ENCODE results near the gene FAT1.

FAT1 gene

DNA sequence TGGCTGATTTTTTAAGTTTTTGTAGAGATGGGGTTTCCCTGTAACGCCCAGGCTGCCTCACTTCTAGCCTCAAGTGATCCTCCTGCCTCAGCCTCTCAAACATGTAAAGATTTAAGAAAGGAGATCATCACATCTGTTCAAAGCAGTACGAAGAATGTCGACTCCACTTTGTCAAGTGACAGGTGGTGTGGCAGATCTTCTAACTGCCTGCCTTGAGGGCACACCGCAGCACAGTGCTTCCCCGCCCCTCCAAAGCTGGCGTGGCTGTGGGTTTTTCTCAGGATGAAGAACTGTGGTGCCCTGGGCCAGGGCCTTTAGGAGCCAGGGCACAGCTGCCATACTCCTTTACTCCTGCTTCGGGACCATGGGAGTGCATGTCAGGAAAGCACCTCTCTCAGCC is 125.0 kb downstream of the FAT1 start:
- no peaks in the 10 kb centered on the region for H3K36me3 Mint-ChIP-seq
- H3K27me3 Mint-ChIP-seq: no peaks in the 10 kb centered on the region
- ATAC-seq (replicated peaks): no peak
- no peak for DNase-seq
- no peaks in the 10 kb centered on the region for H3K9me3 Mint-ChIP-seq
- H3K4me3 Mint-ChIP-seq: no peak overlapping the region
- no peaks in the 10 kb centered on the region for H3K4me1 Mint-ChIP-seq
- H3K27ac Mint-ChIP-seq: no peak overlapping the region

DNA sequence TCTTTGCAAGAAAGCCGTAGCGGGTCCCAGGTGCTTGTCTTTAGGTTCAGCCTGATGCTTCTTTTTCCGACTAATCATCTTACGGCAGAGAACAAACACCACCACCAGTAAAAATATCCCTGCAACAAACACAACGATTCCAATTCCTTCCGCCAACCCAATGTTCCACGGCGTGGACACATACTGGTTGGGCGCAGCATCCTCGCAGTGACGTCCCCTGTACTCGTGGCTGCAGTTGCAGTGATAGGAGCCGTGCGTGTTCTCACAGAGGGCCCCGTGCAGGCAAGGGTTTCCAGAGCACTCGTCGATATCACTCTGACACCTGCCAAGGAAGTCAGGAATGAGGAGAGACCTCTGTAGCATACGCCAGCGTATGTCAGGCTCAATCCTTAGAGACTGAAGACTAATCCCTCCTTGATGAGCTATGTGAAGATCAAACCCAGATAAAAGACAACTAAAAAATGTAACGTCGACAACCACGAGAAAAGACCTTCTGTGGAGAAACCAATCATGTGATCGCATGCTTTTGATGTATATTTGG is 126.7 kb downstream of the FAT1 start:
- DNase-seq: no peak
- H3K27ac Mint-ChIP-seq: no peak overlapping the region
- no peaks in the 10 kb centered on the region for H3K9me3 Mint-ChIP-seq
- no peak for ATAC-seq (replicated peaks)
- H3K4me1 Mint-ChIP-seq: no peaks in the 10 kb centered on the region
- no peak overlapping the region for H3K4me3 Mint-ChIP-seq
- no peaks in the 10 kb centered on the region for H3K27me3 Mint-ChIP-seq
- no peaks in the 10 kb centered on the region for H3K36me3 Mint-ChIP-seq

DNA sequence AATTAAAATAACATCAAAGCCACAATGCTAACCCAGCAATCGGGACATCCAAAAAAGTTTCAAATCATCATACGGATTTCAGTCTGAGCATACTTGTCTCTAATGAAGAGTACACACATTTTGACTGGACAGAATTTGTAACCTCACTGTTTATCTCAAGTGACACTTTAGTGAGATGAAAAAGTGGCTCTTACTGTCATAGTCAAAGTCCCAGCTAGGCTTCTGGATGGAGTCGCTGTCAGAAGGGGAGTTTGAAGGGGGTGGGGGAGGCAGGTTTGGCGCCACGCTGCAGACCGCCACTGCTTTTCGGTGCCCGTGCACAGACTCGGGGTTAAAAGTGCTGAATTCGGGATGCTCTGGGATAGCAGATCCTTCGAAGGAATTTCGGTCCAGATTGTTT is 127.3 kb downstream of the FAT1 start:
- Mint-ChIP-seq H3K36me3 (no peaks in the 10 kb centered on the region), H3K9me3 (no peaks in the 10 kb centered on the region), H3K27me3 (no peaks in the 10 kb centered on the region), H3K4me1 (no peaks in the 10 kb centered on the region), H3K4me3 (no peak overlapping the region), H3K27ac (no peak overlapping the region)
- ATAC-seq (replicated peaks) (no peak), DNase-seq (no peak)

DNA sequence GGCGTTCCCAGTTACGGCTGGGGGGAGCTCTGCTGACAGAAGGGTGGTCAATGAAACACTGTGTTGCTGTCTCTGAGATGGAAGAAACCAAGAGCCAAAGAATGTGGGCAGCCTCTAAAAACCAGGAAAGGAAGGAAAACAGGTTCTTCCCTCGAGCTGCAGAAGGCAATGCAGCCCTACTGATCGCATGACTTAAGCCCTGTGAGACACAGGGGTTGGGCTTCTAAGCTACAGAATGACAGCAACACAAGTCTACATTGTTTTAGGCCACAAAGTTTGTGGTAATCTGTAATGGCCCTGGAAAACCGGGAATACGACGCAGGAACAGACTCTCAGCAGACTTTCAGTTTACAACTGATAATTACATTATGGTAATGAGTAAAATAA is 130.1 kb downstream of the FAT1 start:
- no peak for DNase-seq
- ATAC-seq (replicated peaks): no peak
- Mint-ChIP-seq H3K27ac (no peak overlapping the region), H3K9me3 (no peaks in the 10 kb centered on the region), H3K36me3 (no peaks in the 10 kb centered on the region), H3K4me1 (no peaks in the 10 kb centered on the region), H3K27me3 (no peaks in the 10 kb centered on the region), H3K4me3 (no peak overlapping the region)

DNA sequence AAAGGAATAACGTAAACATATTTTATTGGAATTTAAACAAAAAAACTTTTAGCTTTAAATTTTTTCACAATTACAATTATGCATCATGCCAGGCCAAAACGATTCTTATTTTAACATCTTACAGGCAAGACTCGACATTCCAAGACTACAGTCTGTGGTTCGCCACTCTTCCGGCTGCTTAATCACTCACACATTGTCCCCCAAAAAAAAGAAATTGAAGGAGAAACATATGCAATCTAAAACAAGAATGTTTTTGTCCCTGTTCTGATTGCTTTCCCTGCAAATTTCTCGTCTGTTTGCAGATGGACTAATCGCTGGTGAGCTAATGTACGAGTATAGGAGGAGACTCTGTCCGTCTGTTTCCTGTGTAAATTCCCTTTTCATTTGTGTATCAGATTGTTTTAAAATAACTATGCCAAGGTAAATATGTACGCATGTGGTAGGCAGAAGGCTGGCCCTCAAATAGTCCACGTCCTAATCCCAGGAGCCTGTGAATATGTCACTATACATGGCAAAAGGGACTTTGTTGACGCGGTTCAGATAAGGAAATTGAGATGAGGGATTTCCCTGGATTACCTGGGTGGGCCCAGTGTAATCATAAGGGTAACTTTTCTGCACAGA is 130.6 kb downstream of the FAT1 start:
- no peaks in the 10 kb centered on the region for H3K4me1 Mint-ChIP-seq
- H3K9me3 Mint-ChIP-seq: no peaks in the 10 kb centered on the region
- H3K4me3 Mint-ChIP-seq: no peak overlapping the region
- no peak overlapping the region for H3K27ac Mint-ChIP-seq
- ATAC-seq (replicated peaks): no peak
- DNase-seq: no peak
- H3K27me3 Mint-ChIP-seq: no peaks in the 10 kb centered on the region
- H3K36me3 Mint-ChIP-seq: no peaks in the 10 kb centered on the region

DNA sequence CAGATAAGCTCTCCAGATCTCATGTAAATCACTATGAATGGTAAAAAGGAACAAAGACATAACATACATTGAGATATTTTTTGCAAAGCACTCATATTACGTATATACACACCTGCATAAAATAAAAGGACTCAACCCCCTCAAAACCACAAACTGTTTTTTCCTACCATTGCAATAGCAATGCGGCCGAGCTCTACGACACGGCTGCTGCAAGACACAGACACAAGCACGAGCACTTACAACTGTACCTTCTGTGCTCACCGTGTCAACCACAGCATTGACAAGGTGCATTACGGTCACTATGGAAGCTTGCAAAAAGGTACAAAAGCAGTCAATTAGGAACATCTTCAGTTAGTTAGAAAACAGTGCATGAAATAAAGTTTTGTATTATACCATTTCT is 131.2 kb downstream of the FAT1 start:
- DNase-seq (no peak), ATAC-seq (replicated peaks) (no peak)
- Mint-ChIP-seq H3K27ac (no peak overlapping the region), H3K9me3 (no peaks in the 10 kb centered on the region), H3K4me3 (no peak overlapping the region), H3K4me1 (no peaks in the 10 kb centered on the region), H3K36me3 (no peaks in the 10 kb centered on the region), H3K27me3 (no peaks in the 10 kb centered on the region)

DNA sequence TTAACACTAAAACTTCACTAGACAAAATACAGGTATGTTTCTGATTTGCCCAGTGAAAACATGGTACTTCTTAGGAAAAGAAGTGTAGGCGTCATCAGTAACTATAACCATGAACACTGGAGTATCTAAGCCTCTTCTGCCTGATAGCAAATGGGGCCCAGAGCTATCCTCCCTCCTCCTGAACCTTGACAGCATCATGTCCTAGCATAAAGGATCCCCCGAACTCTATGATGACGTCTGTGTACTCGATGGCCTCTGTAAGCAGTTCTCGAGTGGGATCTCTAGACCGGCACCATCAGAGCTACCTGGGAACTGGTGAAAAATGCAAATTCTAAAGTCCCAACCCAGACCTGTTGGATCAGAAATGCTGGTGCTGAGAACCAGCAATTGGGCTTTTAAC is 132.0 kb downstream of the FAT1 start:
- Mint-ChIP-seq H3K9me3 (no peaks in the 10 kb centered on the region), H3K27me3 (no peaks in the 10 kb centered on the region), H3K4me3 (no peak overlapping the region), H3K27ac (no peak overlapping the region), H3K4me1 (no peaks in the 10 kb centered on the region), H3K36me3 (no peaks in the 10 kb centered on the region)
- ATAC-seq (replicated peaks) (no peak), DNase-seq (no peak)

DNA sequence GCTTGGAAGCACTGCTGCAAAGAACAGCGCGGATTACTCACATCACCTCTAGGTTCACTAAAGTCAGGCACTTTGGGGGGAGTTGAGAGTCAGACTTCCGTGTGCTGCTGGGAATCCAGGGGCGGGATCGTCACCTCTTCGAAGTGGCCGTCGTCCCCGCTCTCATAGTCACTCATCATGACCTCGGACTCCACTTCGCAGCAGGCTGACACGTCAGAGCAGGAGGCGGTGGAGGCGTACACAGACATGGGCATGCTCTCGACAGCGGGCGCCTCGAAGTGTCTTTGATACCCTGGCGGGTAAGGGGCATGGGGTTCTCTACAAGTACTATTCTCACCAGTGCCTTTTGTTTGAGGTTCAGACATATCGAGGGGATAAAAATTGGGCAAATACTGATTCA is 135.2 kb downstream of the FAT1 start:
- H3K27me3 Mint-ChIP-seq: no peaks in the 10 kb centered on the region
- H3K4me3 Mint-ChIP-seq: no peak overlapping the region
- no peaks in the 10 kb centered on the region for H3K36me3 Mint-ChIP-seq
- ATAC-seq (replicated peaks) (no peak), DNase-seq (no peak)
- H3K27ac Mint-ChIP-seq: no peak overlapping the region
- H3K9me3 Mint-ChIP-seq: no peaks in the 10 kb centered on the region
- H3K4me1 Mint-ChIP-seq: no peaks in the 10 kb centered on the region

DNA sequence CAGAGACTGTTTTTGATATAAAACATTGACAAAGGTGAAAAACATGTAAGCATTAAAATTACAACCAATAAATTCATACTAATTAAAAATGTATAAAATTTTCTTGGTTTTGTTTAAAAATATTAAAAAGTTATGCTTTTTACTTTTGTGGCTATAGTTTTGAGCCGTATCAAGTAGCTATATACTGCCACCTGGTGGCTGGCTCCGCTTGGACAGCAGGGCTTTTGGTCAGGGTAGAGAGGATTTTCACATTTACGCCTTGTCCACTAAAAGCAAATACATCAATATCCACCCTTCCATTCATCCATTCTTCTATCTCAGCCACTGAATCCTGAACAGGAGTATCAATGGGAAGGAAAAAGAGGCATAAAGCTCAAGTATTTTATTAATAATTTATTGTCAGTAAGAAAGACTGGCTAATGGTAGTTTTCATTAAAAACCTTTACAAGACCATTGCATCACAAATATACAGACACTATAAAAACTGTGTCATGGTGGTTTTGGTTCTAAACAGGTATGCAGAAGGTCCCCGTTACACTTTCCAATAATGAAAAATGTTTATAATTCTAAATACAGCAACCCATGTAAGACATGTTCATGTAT is 136.1 kb downstream of the FAT1 start:
- DNase-seq: no peak
- no peaks in the 10 kb centered on the region for H3K27me3 Mint-ChIP-seq

DNA sequence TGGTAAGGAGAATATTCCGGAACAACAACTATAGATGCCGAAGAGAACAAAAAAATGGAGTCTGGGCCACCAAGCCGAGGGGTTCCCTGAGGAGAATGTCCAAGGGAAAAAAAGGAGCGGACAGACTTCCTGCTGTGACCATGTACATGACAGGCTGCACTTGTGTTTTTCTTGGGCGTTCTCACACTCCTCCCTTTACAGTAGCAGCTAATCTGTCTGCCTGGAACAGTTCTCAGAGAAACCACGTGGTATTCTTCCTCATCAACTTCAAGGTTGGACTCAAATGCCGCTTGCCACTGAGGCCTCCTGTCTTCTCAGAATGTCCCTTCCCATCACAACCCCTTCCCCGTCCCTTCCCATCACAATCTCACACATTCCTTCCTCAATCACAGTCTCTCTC is 137.5 kb downstream of the FAT1 start:
- H3K9me3 Mint-ChIP-seq: peaks cover 1 to 4% of the 10 kb centered on the region in 2 donors
- no peaks in the 10 kb centered on the region for H3K4me1 Mint-ChIP-seq
- no peak overlapping the region for H3K4me3 Mint-ChIP-seq
- no peaks in the 10 kb centered on the region for H3K36me3 Mint-ChIP-seq
- H3K27me3 Mint-ChIP-seq: no peaks in the 10 kb centered on the region
- ATAC-seq (replicated peaks) (no peak), DNase-seq (no peak)
- H3K27ac Mint-ChIP-seq: no peak overlapping the region

More for the DNA sequence above, 136.1 kb downstream of the FAT1 start:
- peak; percentile 48 to 58 for ATAC-seq (replicated peaks)
- H3K4me1 Mint-ChIP-seq: no peaks in the 10 kb centered on the region
- H3K9me3 Mint-ChIP-seq: peaks cover 0 to under 1% of the 10 kb centered on the region in 2 donors
- no peaks in the 10 kb centered on the region for H3K36me3 Mint-ChIP-seq
- no peak overlapping the region for H3K4me3 Mint-ChIP-seq
- no peak overlapping the region for H3K27ac Mint-ChIP-seq

DNA sequence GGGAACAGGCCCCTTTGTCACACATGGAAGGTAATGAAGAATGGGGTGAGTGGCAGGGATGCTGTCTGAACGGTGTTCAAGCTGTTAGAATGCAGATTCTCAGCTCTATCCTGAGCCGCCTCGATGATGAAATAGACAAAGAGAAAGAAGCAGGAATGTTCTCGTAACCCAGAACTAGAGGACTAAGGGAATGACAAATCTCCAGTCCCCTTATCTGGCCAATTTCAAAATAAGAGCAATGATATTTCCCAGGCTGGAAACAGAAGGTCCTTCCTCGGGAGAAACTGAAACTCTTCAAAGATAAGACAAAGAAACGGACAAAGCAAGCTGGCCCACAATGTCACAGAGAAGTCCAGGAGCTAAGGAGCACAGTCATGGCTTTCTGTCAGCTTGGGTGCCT is 138.7 kb downstream of the FAT1 start:
- Mint-ChIP-seq H3K4me3 (no peak overlapping the region), H3K36me3 (no peaks in the 10 kb centered on the region), H3K4me1 (no peaks in the 10 kb centered on the region), H3K27ac (no peak overlapping the region), H3K9me3 (peaks cover 3 to 4% of the 10 kb centered on the region in 2 donors), H3K27me3 (no peaks in the 10 kb centered on the region)
- ATAC-seq (replicated peaks) (no peak), DNase-seq (no peak)

DNA sequence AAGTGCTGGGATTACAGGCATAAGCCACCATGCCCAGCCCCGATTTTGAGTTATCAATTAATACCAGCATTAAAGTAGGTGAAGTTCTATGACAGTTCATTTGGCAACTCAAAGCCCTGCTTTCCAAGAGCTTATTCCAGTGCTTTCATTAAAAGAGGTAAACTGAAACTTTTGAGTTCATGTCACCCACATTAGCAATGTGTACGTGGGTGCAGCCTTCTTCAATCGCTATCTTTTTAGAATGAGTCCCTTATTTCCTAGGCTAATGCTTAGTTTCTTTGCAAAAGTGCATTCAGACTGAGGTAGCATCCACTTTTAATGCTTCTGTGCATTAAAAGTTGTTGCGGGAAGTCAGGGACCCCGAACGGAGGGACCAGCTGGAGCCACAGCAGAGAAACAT is 142.2 kb downstream of the FAT1 start:
- Mint-ChIP-seq H3K27me3 (no peaks in the 10 kb centered on the region), H3K4me3 (no peak overlapping the region), H3K4me1 (no peaks in the 10 kb centered on the region), H3K27ac (no peak overlapping the region), H3K9me3 (peaks cover 3 to 4% of the 10 kb centered on the region in 2 donors), H3K36me3 (no peaks in the 10 kb centered on the region)
- ATAC-seq (replicated peaks) (no peak), DNase-seq (no peak)

DNA sequence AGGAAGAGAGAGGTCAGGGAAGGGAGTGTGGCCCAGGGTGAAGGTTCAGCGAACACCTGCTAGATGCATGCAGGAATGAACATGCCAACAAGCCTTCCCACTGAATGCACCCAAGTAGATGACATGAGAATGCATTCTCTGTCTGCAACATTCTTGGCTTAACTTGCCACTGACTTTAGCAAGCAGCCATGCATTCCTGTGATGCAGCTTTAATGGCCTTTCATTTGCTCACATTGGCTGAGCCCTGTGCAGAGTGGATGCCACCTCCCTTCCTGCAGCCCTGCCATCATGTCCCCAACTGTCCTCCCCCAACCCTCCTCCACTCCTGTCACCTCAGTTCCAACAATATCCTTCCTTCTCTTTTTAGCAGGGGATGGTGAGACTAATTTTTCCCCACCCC is 143.0 kb downstream of the FAT1 start:
- ATAC-seq (replicated peaks) (no peak), DNase-seq (no peak)
- H3K36me3 Mint-ChIP-seq: no peaks in the 10 kb centered on the region
- H3K9me3 Mint-ChIP-seq: peaks cover 4 to 6% of the 10 kb centered on the region in 2 donors
- H3K27me3 Mint-ChIP-seq: no peaks in the 10 kb centered on the region
- H3K4me1 Mint-ChIP-seq: no peaks in the 10 kb centered on the region
- no peak overlapping the region for H3K4me3 Mint-ChIP-seq
- H3K27ac Mint-ChIP-seq: no peak overlapping the region

DNA sequence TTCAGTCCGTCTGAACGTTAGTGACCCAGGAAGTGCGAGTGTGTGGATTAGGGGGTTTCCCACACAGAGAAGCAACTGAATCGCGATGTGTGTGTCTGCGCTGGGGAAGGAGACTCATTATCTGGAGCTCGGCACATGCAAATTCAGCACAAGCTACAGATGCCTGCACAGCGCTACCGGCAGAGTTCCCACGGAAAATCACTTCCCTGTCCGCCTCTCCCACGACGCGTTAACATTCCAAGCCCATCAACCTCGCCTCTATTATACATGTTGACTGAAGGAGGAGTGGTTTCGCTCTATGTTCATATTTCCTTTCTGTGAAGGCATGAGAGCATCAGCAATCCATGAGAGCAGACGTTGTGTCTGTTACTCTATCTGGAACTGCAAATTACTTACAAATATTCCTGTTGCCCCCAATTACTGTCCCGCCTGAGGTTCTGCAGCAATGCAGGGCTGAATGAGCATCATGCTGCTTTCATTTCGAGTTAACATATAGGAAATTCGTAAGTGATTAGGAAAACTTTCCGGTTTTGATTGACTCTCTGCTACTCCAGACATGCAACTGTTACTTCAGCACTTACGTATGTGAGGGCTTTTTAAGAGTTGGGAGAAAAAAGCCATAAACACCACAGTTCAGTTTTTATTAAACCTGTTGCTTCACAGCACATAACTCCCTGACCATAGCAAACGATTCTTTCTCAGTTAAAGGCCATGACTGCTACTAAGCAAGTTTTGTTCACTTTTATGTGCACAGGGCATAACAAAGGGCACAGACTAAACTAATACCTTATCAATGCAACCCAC is 153.3 kb downstream of the FAT1 start:
- no peaks in the 10 kb centered on the region for H3K4me1 Mint-ChIP-seq
- no peaks in the 10 kb centered on the region for H3K36me3 Mint-ChIP-seq
- no peak overlapping the region for H3K4me3 Mint-ChIP-seq
- DNase-seq: no peak
- no peak overlapping the region for H3K27ac Mint-ChIP-seq
- peaks cover 0 to 4% of the 10 kb centered on the region in 2 donors for H3K9me3 Mint-ChIP-seq
- peaks cover 0 to 4% of the 10 kb centered on the region in 2 donors for H3K27me3 Mint-ChIP-seq
- ATAC-seq (replicated peaks): no peak

Measured in stimulated activated naive B cell treated with anti-CD40 and anti-IgM and Interleukin-4, amounts not matched to agents 10 μg/mL and 1 μg/mL and 100 μg/mL, for 72 hours (primary cell).